ENCODE results near the gene ZNF341. TPM values are rescaled to one million over a fixed set of nuclear protein-coding genes. Genes with fewer than 3 reads are reported as not detected.

ZNF341 gene
- total and polyA plus RNA-seq, 2 donors, result 1.4 to 3.1 TPM

- H3K4me1 ChIP-seq (ENCODE audit: insufficient read depth), result no peaks in the 10 kb centered on the region
- DNase-seq (ENCODE audit: extremely low spot score), result no peak
- no peak overlapping the region for H3K4me3 ChIP-seq (ENCODE audit: low read depth, low read length)
- no peaks in the 10 kb centered on the region for H3K36me3 ChIP-seq (ENCODE audit: insufficient read depth)
- H3K27ac ChIP-seq (ENCODE audit: low read depth), result peak overlapping the region; percentile 15
- 83% methylated on average over 16 of the region's 16 CpGs for WGBS
Measured at GRCh38 chr20:33709905-33710541, 21.8 kb upstream of the ZNF341 start.

DNA sequence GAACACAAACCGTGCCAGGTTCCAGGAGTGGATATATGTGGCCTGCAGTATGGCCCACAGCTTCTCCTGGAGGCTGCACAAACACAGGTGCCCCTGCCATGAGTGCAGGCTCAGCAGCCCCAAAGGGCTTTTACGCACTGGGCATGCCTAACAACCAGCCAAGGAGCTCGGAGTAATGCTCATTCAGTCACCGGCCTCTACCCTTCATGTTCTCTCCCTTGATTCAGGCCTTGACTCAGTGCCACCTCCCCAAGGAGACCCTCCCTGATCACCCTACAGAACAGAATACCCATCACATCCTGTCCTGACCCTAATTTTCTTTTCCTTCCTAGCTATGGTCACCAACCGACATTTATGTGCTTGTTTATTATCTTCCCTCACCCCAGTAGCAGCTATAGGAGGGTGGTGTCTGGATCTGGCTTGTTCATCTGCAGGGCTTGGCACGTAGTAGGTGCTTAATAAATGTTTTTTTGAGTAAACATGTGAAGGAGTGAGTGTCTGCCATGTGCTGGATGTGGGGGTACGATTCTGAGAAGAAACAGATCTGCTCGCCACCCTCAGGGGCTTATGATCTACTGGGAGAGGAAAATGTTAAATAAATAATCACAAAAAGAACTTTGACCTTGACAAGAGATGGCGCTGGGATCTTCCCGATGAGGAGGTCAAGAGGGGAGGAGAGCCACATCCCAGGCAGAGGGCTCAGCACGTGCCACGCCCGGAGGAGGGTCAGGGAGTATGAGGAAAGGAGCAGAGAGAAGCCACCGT is 20.9 kb upstream of the ZNF341 start:
- Histone ChIP-seq H3K4me1 (ENCODE audit: insufficient read depth) (no peaks in the 10 kb centered on the region), H3K4me3 (ENCODE audit: low read depth, low read length) (no peak overlapping the region), H3K36me3 (ENCODE audit: insufficient read depth) (no peaks in the 10 kb centered on the region), H3K27ac (ENCODE audit: low read depth) (no peak overlapping the region)
- DNase-seq (ENCODE audit: extremely low spot score), result no peak
- WGBS, result 78% methylated on average over 14 of the region's 14 CpGs

GRCh38 chr20:33711446-33711738 is 20.4 kb upstream of the ZNF341 start:
- H3K4me1 ChIP-seq (ENCODE audit: insufficient read depth), result no peaks in the 10 kb centered on the region
- no peak overlapping the region for H3K27ac ChIP-seq (ENCODE audit: low read depth)
- DNase-seq (ENCODE audit: extremely low spot score), result no peak
- H3K36me3 ChIP-seq (ENCODE audit: insufficient read depth), result no peaks in the 10 kb centered on the region
- WGBS, result 72% methylated on average over 1 of the region's 1 CpG
- H3K4me3 ChIP-seq (ENCODE audit: low read depth, low read length), result no peak overlapping the region

DNA sequence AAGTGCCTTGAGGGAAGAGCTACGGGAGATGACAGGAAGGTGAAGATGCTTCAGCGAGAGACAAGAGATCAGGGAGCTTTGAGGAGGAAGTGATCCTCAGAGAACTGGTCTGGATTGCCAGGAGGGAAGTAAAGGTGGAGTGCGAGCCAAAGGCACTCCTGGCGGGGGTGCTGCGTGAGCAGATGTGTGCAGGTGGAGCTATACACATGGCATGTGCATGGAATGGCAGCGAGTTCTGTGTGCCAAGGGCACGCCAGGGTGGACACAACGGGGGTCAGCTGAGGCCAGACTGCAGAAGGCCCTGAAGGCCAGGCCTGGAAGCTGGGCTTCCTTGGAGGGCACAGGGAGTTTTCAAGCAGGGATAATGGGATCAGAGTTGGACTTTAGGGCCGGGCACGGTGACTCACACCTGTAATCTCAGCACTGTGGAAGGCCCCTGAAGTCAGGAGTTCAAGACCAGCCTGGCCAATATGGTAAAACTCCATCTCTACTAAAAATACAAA is 17.9 kb upstream of the ZNF341 start:
- no peaks in the 10 kb centered on the region for H3K36me3 ChIP-seq (ENCODE audit: insufficient read depth)
- no peaks in the 10 kb centered on the region for H3K4me1 ChIP-seq (ENCODE audit: insufficient read depth)
- DNase-seq (ENCODE audit: extremely low spot score), result no peak
- H3K4me3 ChIP-seq (ENCODE audit: low read depth, low read length), result no peak overlapping the region
- 91% methylated on average over 10 of the region's 10 CpGs for WGBS
- H3K27ac ChIP-seq (ENCODE audit: low read depth), result no peak overlapping the region

DNA sequence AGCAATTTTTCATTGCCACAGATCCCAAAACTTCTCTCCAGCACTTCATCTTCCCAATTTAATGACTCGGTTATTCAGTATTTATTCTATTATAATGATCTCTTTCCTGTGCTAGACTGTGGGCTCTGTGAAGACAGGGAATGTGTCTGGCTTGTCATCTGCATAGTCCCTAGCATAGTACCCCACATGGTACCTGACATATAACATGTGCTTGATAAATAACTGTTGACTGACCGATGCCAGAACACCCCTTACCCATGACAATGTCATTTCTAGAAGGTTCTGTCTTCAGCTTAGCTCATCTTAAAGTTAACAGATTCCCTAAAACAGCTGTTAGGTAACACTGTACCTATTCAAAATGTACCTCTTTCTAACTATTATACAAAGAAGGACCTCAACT is 15.3 kb upstream of the ZNF341 start:
- 86% methylated on average over 2 of the region's 2 CpGs for WGBS

DNA sequence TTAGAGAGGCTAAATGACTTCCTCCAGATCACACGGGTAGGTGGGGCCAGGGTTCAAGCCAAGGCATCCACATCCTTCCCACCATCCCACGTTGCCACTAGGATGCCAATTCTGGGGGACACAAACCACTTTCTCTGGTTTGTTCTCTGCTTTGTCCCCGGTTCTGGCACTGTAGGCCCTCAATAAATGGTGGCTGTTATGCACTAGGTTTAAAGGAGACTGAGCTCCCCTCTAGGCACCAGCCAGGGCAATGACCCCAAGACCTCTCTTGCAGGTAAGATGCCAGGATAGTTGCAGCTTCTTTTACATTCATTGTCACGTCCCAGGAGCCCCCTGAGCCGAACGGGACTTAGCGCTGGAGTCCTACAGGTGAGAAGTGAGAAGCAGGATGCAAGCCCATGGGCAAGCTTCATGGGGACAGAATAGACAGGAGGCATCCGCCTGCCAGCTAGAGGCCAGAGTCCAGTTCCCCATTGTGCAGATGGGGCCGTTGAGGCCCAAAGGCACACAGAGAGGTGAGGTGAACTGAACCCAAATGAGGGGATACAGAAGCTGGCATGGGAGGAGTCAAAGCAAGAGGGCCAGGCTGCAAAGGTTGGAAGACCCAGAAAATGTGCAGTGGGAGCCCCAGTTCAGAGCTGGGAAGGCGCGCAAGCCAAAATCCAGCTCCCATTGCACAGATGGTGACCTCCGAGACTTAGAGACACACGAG is 12.4 kb upstream of the ZNF341 start:
- no peak for DNase-seq (ENCODE audit: extremely low spot score)
- 46% methylated on average over 13 of the region's 13 CpGs for WGBS
- Histone ChIP-seq H3K36me3 (ENCODE audit: insufficient read depth) (no peaks in the 10 kb centered on the region), H3K4me1 (ENCODE audit: insufficient read depth) (no peaks in the 10 kb centered on the region), H3K27ac (ENCODE audit: low read depth) (peak overlapping the region; percentile 54), H3K4me3 (ENCODE audit: low read depth, low read length) (peak overlapping the region; percentile 69)

More for the DNA sequence above, 15.3 kb upstream of the ZNF341 start:
- Histone ChIP-seq H3K27ac (ENCODE audit: low read depth) (no peak overlapping the region), H3K36me3 (ENCODE audit: insufficient read depth) (no peaks in the 10 kb centered on the region), H3K4me1 (ENCODE audit: insufficient read depth) (no peaks in the 10 kb centered on the region), H3K4me3 (ENCODE audit: low read depth, low read length) (no peak overlapping the region)
- DNase-seq (ENCODE audit: extremely low spot score), result no peak

GRCh38 chr20:33719989-33720709 is 11.6 kb upstream of the ZNF341 start, which contains the start of gene PXMP4:
PXMP4 (minus strand) TSS chr20:33720310; CDS start chr20:33720207, 103 bp downstream.
- peak; percentile 92 for DNase-seq (ENCODE audit: extremely low spot score)
- Histone ChIP-seq H3K36me3 (ENCODE audit: insufficient read depth) (no peaks in the 10 kb centered on the region), H3K27ac (ENCODE audit: low read depth) (peak within 1 kb of the TSS; percentile 54), H3K4me3 (ENCODE audit: low read depth, low read length) (peak within 1 kb of the TSS; percentile 69), H3K4me1 (ENCODE audit: insufficient read depth) (no peaks in the 10 kb centered on the region)
- WGBS, result 3% methylated on average over 46 of the region's 46 CpGs

DNA sequence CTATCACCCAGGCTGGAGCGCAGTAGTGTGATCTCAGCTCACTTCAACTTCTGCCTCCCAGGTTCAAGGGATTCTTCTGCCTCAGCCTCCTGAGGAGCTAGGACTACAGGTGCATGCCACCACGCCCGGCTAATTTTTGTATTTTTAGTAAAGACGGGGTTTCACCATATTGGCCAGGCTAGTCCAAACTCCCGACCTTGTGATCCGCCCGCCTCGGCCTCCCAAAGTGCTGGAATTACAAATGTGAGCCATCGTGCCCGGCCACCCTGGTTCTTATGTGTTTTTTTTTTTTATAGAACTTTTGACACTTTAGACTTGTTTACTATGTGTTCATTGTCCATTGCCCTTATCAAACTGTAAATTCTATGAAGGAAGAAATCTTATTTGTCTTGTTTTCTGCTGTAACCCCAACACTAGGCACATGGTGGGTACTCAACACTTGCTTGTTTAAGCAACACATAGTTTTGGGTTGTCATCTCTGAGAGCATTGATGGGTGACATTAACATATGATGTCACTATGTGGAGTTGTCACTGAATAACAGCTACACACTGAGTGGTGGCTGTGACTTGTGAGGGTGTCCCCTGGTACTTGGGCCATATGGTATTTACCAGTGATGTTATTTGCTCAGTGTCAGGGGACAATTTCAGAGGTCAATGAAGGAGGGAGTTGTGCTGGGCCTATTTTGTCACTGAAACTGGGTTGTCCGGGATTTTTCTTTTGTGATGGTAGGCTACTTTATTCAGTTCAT is 10.2 kb upstream of the ZNF341 start:
- Histone ChIP-seq H3K4me1 (ENCODE audit: insufficient read depth) (no peaks in the 10 kb centered on the region), H3K4me3 (ENCODE audit: low read depth, low read length) (no peak overlapping the region), H3K27ac (ENCODE audit: low read depth) (no peak overlapping the region), H3K36me3 (ENCODE audit: insufficient read depth) (no peaks in the 10 kb centered on the region)
- WGBS, result 95% methylated on average over 11 of the region's 11 CpGs
- no peak for DNase-seq (ENCODE audit: extremely low spot score)

GRCh38 chr20:33724439-33725094 is 7.2 kb upstream of the ZNF341 start:
- no peak for DNase-seq (ENCODE audit: extremely low spot score)
- H3K36me3 ChIP-seq (ENCODE audit: insufficient read depth), result no peaks in the 10 kb centered on the region
- WGBS, result 87% methylated on average over 14 of the region's 14 CpGs
- no peaks in the 10 kb centered on the region for H3K4me1 ChIP-seq (ENCODE audit: insufficient read depth)
- H3K4me3 ChIP-seq (ENCODE audit: low read depth, low read length), result no peak overlapping the region
- H3K27ac ChIP-seq (ENCODE audit: low read depth), result no peak overlapping the region

- 64% methylated on average over 7 of the region's 7 CpGs for WGBS
- Histone ChIP-seq H3K36me3 (ENCODE audit: insufficient read depth) (no peaks in the 10 kb centered on the region), H3K4me1 (ENCODE audit: insufficient read depth) (no peaks in the 10 kb centered on the region), H3K27ac (ENCODE audit: low read depth) (no peak overlapping the region), H3K4me3 (ENCODE audit: low read depth, low read length) (no peak overlapping the region)
- no peak for DNase-seq (ENCODE audit: extremely low spot score)
Measured at GRCh38 chr20:33725607-33726264, 6.1 kb upstream of the ZNF341 start.

DNA sequence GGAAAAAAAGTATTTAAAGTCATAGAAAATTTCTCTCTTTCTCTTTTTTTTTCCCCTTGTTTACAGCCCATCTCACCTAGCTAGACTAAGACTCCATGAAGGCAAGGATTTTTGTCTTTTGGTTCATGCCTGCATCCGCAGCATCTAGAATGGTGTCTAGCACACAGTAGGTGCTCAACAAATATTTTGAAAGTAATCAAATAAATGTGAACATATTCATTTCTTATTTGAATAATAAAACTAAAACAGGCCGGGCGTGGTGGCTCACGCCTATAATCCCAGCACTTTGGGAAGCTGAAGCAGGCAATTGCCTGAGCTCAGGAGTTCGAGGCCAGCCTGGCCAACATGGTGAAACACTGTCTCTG is 4.7 kb upstream of the ZNF341 start:
- H3K4me1 ChIP-seq (ENCODE audit: insufficient read depth), result no peaks in the 10 kb centered on the region
- no peak overlapping the region for H3K4me3 ChIP-seq (ENCODE audit: low read depth, low read length)
- no peaks in the 10 kb centered on the region for H3K36me3 ChIP-seq (ENCODE audit: insufficient read depth)
- WGBS, result 91% methylated on average over 5 of the region's 5 CpGs
- no peak for DNase-seq (ENCODE audit: extremely low spot score)
- no peak overlapping the region for H3K27ac ChIP-seq (ENCODE audit: low read depth)

- H3K4me3 ChIP-seq (ENCODE audit: low read depth, low read length), result no peak overlapping the region
- H3K36me3 ChIP-seq (ENCODE audit: insufficient read depth), result no peaks in the 10 kb centered on the region
- no peaks in the 10 kb centered on the region for H3K4me1 ChIP-seq (ENCODE audit: insufficient read depth)
- DNase-seq (ENCODE audit: extremely low spot score), result no peak
- WGBS, result 93% methylated on average over 3 of the region's 3 CpGs
- no peak overlapping the region for H3K27ac ChIP-seq (ENCODE audit: low read depth)
Measured at GRCh38 chr20:33727806-33728205, 4.0 kb upstream of the ZNF341 start.
